ENCODE results near the gene OR6C76. TPM values are rescaled to one million over a fixed set of nuclear protein-coding genes. Genes with fewer than 3 reads are reported as not detected.

The OR6C76 gene
- total and polyA plus RNA-seq, 4 donors = not detected

- Histone ChIP-seq H3K9ac (ENCODE audit: low read depth in 1 of 2, low read length in 2 of 2) (no peak within 1 kb of the TSS), H3K9me3 (ENCODE audit: control insufficient read depth in 4 of 4, low read length in 3 of 4) (peaks cover 0 to 5% (median under 1%) of the 10 kb centered on the region in 4 donors), H3K4me3 (ENCODE audit: low read depth in 1 of 3, low read length in 3 of 3) (no peak within 1 kb of the TSS), H3K36me3 (ENCODE audit: control insufficient read depth in 4 of 4, insufficient read depth in 3 of 4, low read depth in 1 of 4, low read length in 3 of 4) (no peaks in the 10 kb centered on the region), H3K4me1 (ENCODE audit: control insufficient read depth in 4 of 4, insufficient read depth in 4 of 4, low read length in 3 of 4) (no peaks in the 10 kb centered on the region), H3K27me3 (ENCODE audit: control insufficient read depth in 4 of 4, insufficient read depth in 4 of 4, low read length in 3 of 4) (no peaks in the 10 kb centered on the region), H3K27ac (ENCODE audit: low read depth in 1 of 2, low read length in 2 of 2) (no peak within 1 kb of the TSS)
- DNase-seq (ENCODE audit: low spot score) = no peak
- no peak for TF ChIP-seq EGR1 (IDR thresholded peaks at IDR 0.05; ENCODE audit: low read depth in 2 of 2)
- no peak for TF ChIP-seq ATF3 (IDR thresholded peaks at IDR 0.05)
- no peak for TF ChIP-seq YY1 (IDR thresholded peaks at IDR 0.05)
- TF ChIP-seq HNF4G (IDR thresholded peaks at IDR 0.05) = no peak
- no peak for TF ChIP-seq FOXA2 (IDR thresholded peaks at IDR 0.05)
- no peak for TF ChIP-seq RXRA (IDR thresholded peaks at IDR 0.05)
- WGBS = 57% methylated on average over 2 of the region's 2 CpGs
Measured at GRCh38 chr12:55443776-55444175, 17.7 kb downstream of the OR6C76 start, which contains the start of gene OR6C2. TSS of gene OR6C2 (plus strand) at chr12:55444076. CDS start at chr12:55452214, 8,138 bp downstream.

GRCh38 chr12:55445357-55445756, 19.3 kb downstream of the OR6C76 start:
- peaks cover 0 to 3% (median 0%) of the 10 kb centered on the region in 4 donors for H3K27me3 ChIP-seq (ENCODE audit: control insufficient read depth in 4 of 4, insufficient read depth in 4 of 4, low read length in 3 of 4)
- no peak overlapping the region for H3K27ac ChIP-seq (ENCODE audit: low read depth in 1 of 2, low read length in 2 of 2)
- no peak overlapping the region for H3K9ac ChIP-seq (ENCODE audit: low read depth in 1 of 2, low read length in 2 of 2)
- H3K4me1 ChIP-seq (ENCODE audit: control insufficient read depth in 4 of 4, insufficient read depth in 4 of 4, low read length in 3 of 4) = no peaks in the 10 kb centered on the region
- 94% methylated on average over 1 of the region's 1 CpG for WGBS
- H3K36me3 ChIP-seq (ENCODE audit: control insufficient read depth in 4 of 4, insufficient read depth in 3 of 4, low read depth in 1 of 4, low read length in 3 of 4) = no peaks in the 10 kb centered on the region
- DNase-seq (ENCODE audit: low spot score) = no peak
- no peak for TF ChIP-seq HNF4A (conservative IDR thresholded peaks at IDR 0.05)
- no peak for TF ChIP-seq SP1 (IDR thresholded peaks at IDR 0.05)
- TF ChIP-seq JUND (IDR thresholded peaks at IDR 0.05) = no peak
- no peak for TF ChIP-seq FOXA2 (IDR thresholded peaks at IDR 0.05)
- TF ChIP-seq FOXA1 (IDR thresholded peaks at IDR 0.05) = no peak
- TF ChIP-seq GABPA (IDR thresholded peaks at IDR 0.05 in 1 of 2, conservative IDR thresholded peaks at IDR 0.05 in 1 of 2) = no peak
- no peak for TF ChIP-seq RXRA (IDR thresholded peaks at IDR 0.05)
- TF ChIP-seq MAX (IDR thresholded peaks at IDR 0.05) = no peak
- no peak for TF ChIP-seq YY1 (IDR thresholded peaks at IDR 0.05)
- no peak for TF ChIP-seq REST (IDR thresholded peaks at IDR 0.05)
- TF ChIP-seq EGR1 (IDR thresholded peaks at IDR 0.05; ENCODE audit: low read depth in 2 of 2) = no peak
- no peak for TF ChIP-seq CTCF (IDR thresholded peaks at IDR 0.05; ENCODE audit: low read depth, low read length, missing input control)
- no peak for TF ChIP-seq NR2F2 (IDR thresholded peaks at IDR 0.05)
- no peak for TF ChIP-seq ATF3 (IDR thresholded peaks at IDR 0.05)
- TF ChIP-seq TAF1 (conservative IDR thresholded peaks at IDR 0.05) = no peak
- TF ChIP-seq, protein P1, sequence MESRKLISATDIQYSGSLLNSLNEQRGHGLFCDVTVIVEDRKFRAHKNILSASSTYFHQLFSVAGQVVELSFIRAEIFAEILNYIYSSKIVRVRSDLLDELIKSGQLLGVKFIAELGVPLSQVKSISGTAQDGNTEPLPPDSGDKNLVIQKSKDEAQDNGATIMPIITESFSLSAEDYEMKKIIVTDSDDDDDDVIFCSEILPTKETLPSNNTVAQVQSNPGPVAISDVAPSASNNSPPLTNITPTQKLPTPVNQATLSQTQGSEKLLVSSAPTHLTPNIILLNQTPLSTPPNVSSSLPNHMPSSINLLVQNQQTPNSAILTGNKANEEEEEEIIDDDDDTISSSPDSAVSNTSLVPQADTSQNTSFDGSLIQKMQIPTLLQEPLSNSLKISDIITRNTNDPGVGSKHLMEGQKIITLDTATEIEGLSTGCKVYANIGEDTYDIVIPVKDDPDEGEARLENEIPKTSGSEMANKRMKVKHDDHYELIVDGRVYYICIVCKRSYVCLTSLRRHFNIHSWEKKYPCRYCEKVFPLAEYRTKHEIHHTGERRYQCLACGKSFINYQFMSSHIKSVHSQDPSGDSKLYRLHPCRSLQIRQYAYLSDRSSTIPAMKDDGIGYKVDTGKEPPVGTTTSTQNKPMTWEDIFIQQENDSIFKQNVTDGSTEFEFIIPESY (IDR thresholded peaks at IDR 0.05) = no peak
- no peak for TF ChIP-seq HNF4G (IDR thresholded peaks at IDR 0.05)
- no peak for TF ChIP-seq RAD21 (IDR thresholded peaks at IDR 0.05)
- H3K4me3 ChIP-seq (ENCODE audit: low read depth in 1 of 3, low read length in 3 of 3) = no peak overlapping the region
- peaks cover 0 to 3% (median under 1%) of the 10 kb centered on the region in 4 donors for H3K9me3 ChIP-seq (ENCODE audit: control insufficient read depth in 4 of 4, low read length in 3 of 4)

Measured in liver (tissue), 9 donors.